OCI-LY7 (cell line): Measurements from ENCODE around the gene KLHDC3. TPM values are rescaled to one million over a fixed set of nuclear protein-coding genes. Genes with fewer than 3 reads are reported as not detected.

Experiments used
- BruUV-seq: library from RNA; stranded (reverse); fragments of 400-500 nt; replicated peaks from 2 replicates; lab custom pipeline; 2021; lab: Mats Ljungman, UMichigan
- CTCF ChIA-PET: fragments of 300-600 bp; sonication (Branson Sonifier 250); formaldehyde crosslinking; loops from one replicate; lab custom pipeline; 2022; ENCODE audit warnings: antibody characterized with exemption; ENCODE audit not compliant: unreplicated experiment; lab: Charles Lee
- POLR2A ChIA-PET: fragments of 300-600 bp; sonication (Branson Sonifier 250); formaldehyde crosslinking; loops from one replicate; lab custom pipeline; 2022; ENCODE audit warnings: antibody characterized with exemption; lab: Charles Lee
- DNase-seq: peaks from one replicate; pipeline ENCODE4 v3.0.0-alpha.2; 2015; ENCODE audit warnings: low spot score
- H2AFZ ChIP-seq: fragments of 200-600 bp; sonication (generic), shearing (Covaris generic); 2 replicates; pipeline ENCODE4 v1.6.1; 2014; ENCODE audit warnings: mild to moderate bottlenecking, antibody characterized with exemption, low read length, moderate library complexity
- H3K27ac ChIP-seq: fragments of 200-600 bp; sonication (generic); 2 replicates; pipeline ENCODE4 v1.5.1; 2014; ENCODE audit warnings: mixed run types, low read depth, mild to moderate bottlenecking, moderate library complexity, low read length, inconsistent platforms; ENCODE audit not compliant: poor library complexity, severe bottlenecking
- H3K36me3 ChIP-seq: fragments of 200-600 bp; sonication (generic); 2 replicates; pipeline ENCODE4 v1.6.1; 2014; ENCODE audit warnings: mild to moderate bottlenecking, antibody characterized with exemption, low read length, moderate library complexity, mixed read lengths; ENCODE audit not compliant: insufficient read depth
- H3K4me1 ChIP-seq: fragments of 200-600 bp; sonication (generic); 2 replicates; pipeline ENCODE4 v1.5.1; 2014; ENCODE audit warnings: mild to moderate bottlenecking, low read length; ENCODE audit not compliant: insufficient read depth, poor library complexity, severe bottlenecking
- H3K4me2 ChIP-seq: fragments of 200-600 bp; sonication (generic); 2 replicates; pipeline ENCODE4 v1.6.1; 2014; ENCODE audit warnings: mild to moderate bottlenecking, low read length
- H3K4me3 ChIP-seq: fragments of 200-600 bp; sonication (generic); 2 replicates; pipeline ENCODE4 v1.5.1; 2014; ENCODE audit warnings: mild to moderate bottlenecking, low read depth, low read length; ENCODE audit not compliant: poor library complexity, severe bottlenecking
- H3K79me2 ChIP-seq: fragments of 200-600 bp; sonication (generic); 2 replicates; pipeline ENCODE4 v1.6.1; 2016; ENCODE audit warnings: low read depth, mild to moderate bottlenecking, low read length, moderate library complexity, mixed read lengths; ENCODE audit not compliant: insufficient read depth
- H3K9me2 ChIP-seq: fragments of 200-600 bp; sonication (generic); 2 replicates; pipeline ENCODE4 v1.6.1; 2016; ENCODE audit warnings: mild to moderate bottlenecking, low read length, mixed read lengths; ENCODE audit not compliant: insufficient read depth
- H3K9me3 ChIP-seq: fragments of 200-600 bp; sonication (generic); 2 replicates; pipeline ENCODE4 v1.6.1; 2014; ENCODE audit warnings: mild to moderate bottlenecking, mixed run types, low read length, mixed read lengths
- H4K20me1 ChIP-seq: fragments of 200-600 bp; sonication (generic); 2 replicates; pipeline ENCODE4 v1.6.1; 2014; ENCODE audit warnings: mild to moderate bottlenecking, antibody characterized with exemption, low read length, moderate library complexity, mixed read lengths; ENCODE audit not compliant: insufficient read depth
- CTCF ChIP-seq: fragments of 200-600 bp; sonication (generic); conservative IDR thresholded peaks from 2 replicates; pipeline ENCODE4 v1.5.1; 2014; ENCODE audit warnings: mild to moderate bottlenecking, antibody characterized with exemption, low read length, moderate library complexity, mixed read lengths
- EZH2phosphoT487 ChIP-seq: fragments of 200-600 bp; sonication (generic); IDR thresholded peaks from 2 replicates; pipeline ENCODE4 v1.6.1; 2018; ENCODE audit warnings: low read depth, borderline replicate concordance, mild to moderate bottlenecking, mixed run types, antibody characterized with exemption, low read length, moderate library complexity, mixed read lengths
- intact Hi-C: fragments of 100-400 bp; cut with micrococcal nuclease; formaldehyde crosslinking; loops from one replicate; pipeline ENCODE4 v1.10.0; 2022; ENCODE audit not compliant: unreplicated experiment
- total RNA-seq, 2 experiments: library from RNA; depleted of rRNA in 1 of 2; stranded (reverse); fragments of >200 nt in 1 of 2; shearing (Covaris generic) in 1 of 2; gene quantifications; 2 replicates each; pipeline ENCODE4 v1.2.3, GENCODE V29; 2014 to 2022

Gene KLHDC3
- total RNA-seq, 2 experiments from 2014 or later, result 89.9 to 91.4 TPM

GRCh38 chr6:43021270-43022047 is 7.4 kb downstream of the KLHDC3 start, which contains the start of gene RRP36:
TSS of gene RRP36 (plus strand) at chr6:43021623. CDS start at chr6:43021655, 32 bp downstream.
- ChIA-PET POLR2A (interaction anchor here (0.7 to 1.7 kb wide), 7 partner anchors 12 to 92 kb away, joined by 3 to 7 read pairs (median 5); partner anchors contain the start of genes CNPY3, KLC4, MRPL2 and PEX6), CTCF (interaction anchor here (0.6 kb wide), 1 partner anchor 402 kb away, joined by 3 read pairs; no protein-coding TSS in a partner anchor)
- Histone ChIP-seq H3K9me3 (no peaks in the 10 kb centered on the region), H3K4me1 (peaks cover 22% of the 10 kb centered on the region), H3K36me3 (peaks cover 76% of the 10 kb centered on the region), H2AFZ (peak within 1 kb of the TSS; percentile 78), H3K4me2 (peak within 1 kb of the TSS; percentile 83), H3K27ac (peak within 1 kb of the TSS; percentile 80), H3K4me3 (peak within 1 kb of the TSS; percentile 99), H4K20me1 (no peaks in the 10 kb centered on the region), H3K79me2 (peaks cover 35% of the 10 kb centered on the region), H3K9me2 (no peaks in the 10 kb centered on the region)
- TF ChIP-seq CTCF (no peak), EZH2phosphoT487 (no peak)
- DNase-seq, result peak; percentile 80
- intact Hi-C loops, result no loop called here
- BruUV-seq, result no TSS peak

- Histone ChIP-seq H3K4me3 (no peak overlapping the region), H4K20me1 (no peaks in the 10 kb centered on the region), H3K9me3 (no peaks in the 10 kb centered on the region), H3K9me2 (no peaks in the 10 kb centered on the region), H3K4me1 (peaks cover 20% of the 10 kb centered on the region), H2AFZ (no peak overlapping the region), H3K4me2 (no peak overlapping the region), H3K36me3 (peaks cover 80% of the 10 kb centered on the region), H3K27ac (no peak overlapping the region), H3K79me2 (peaks cover 34% of the 10 kb centered on the region)
- CTCF ChIA-PET, result no interaction called here
- intact Hi-C loops, result no loop called here
- no peak for TF ChIP-seq CTCF
- no peak for TF ChIP-seq EZH2phosphoT487
- POLR2A ChIA-PET, result interaction anchor here (0.6 kb wide), 1 partner anchor 397 kb away, joined by 3 read pairs; no protein-coding TSS in a partner anchor
- no TSS peak for BruUV-seq
- DNase-seq, result no peak
These were observed 10.4 kb downstream of the KLHDC3 start for GRCh38 chr6:43024436-43024835.

GRCh38 chr6:43026365-43026764 is 12.3 kb downstream of the KLHDC3 start:
- Histone ChIP-seq H3K36me3 (peaks cover 80% of the 10 kb centered on the region), H3K4me1 (peaks cover 10% of the 10 kb centered on the region), H3K9me2 (no peaks in the 10 kb centered on the region), H3K4me2 (no peak overlapping the region), H3K9me3 (no peaks in the 10 kb centered on the region), H3K27ac (no peak overlapping the region), H2AFZ (no peak overlapping the region), H3K4me3 (no peak overlapping the region), H4K20me1 (no peaks in the 10 kb centered on the region), H3K79me2 (peaks cover 34% of the 10 kb centered on the region)
- no peak for DNase-seq
- no peak for TF ChIP-seq CTCF
- TF ChIP-seq EZH2phosphoT487, result no peak
- CTCF ChIA-PET, result no interaction called here
- no TSS peak for BruUV-seq
- intact Hi-C loops, result no loop called here
- POLR2A ChIA-PET, result no interaction called here
